K562 treated with DMSO at 1 percent for 4 hours (cell line): ENCODE data around the gene IFIT1B. TPM values are rescaled to one million over a fixed set of nuclear protein-coding genes. Genes with fewer than 3 reads are reported as not detected.

Experiments used
- total RNA-seq: library from RNA; unstranded; fragments of 300-600 nt; gene quantifications from 2 replicates; pipeline ENCODE4 v1.2.3, GENCODE V29; 2022; ENCODE audit not compliant: insufficient read depth

The IFIT1B gene
- not detected in 2 replicates for total RNA-seq

GRCh38 chr10:89377705-89378637 lies at the start of gene IFIT1B:
IFIT1B (plus strand) TSS chr10:89378056; CDS start chr10:89378136, 80 bp downstream.

GRCh38 chr10:89391907-89392756 lies 14.3 kb downstream of the IFIT1B start, which contains the start of gene IFIT1:
IFIT1 (plus strand) TSS chr10:89392623; CDS start chr10:89392713, 90 bp downstream.

GRCh38 chr10:89414146-89414878 lies 36.5 kb downstream of the IFIT1B start, which contains the start of gene IFIT5:
IFIT5 (plus strand) TSS chr10:89414568; CDS start chr10:89414799, 231 bp downstream.

Other genes starting within 250 kb of the IFIT1B start
- not detected in 2 replicates for gene CH25H, start 170.7 kb upstream of the IFIT1B start, total RNA-seq
- not detected in 2 replicates for gene LIPA, start 126.3 kb upstream of the IFIT1B start, total RNA-seq
- 0.51 TPM in 1 of 2 replicates, not detected in the other for gene IFIT2, start 76.0 kb upstream of the IFIT1B start, total RNA-seq
- 2.0 and 2.9 TPM in 2 replicates for gene IFIT3, start 50.1 kb upstream of the IFIT1B start, total RNA-seq
- gene IFIT1, start 14.6 kb downstream of the IFIT1B start, total RNA-seq, result 0.34 TPM in 1 of 2 replicates, not detected in the other
- not detected in 2 replicates for gene IFIT5, start 36.5 kb downstream of the IFIT1B start, total RNA-seq
- not detected in 2 replicates for gene SLC16A12, start 157.5 kb downstream of the IFIT1B start, total RNA-seq